ENCODE data around the gene ADGRB3.

ADGRB3 gene

GRCh38 chr6:69135927-69136326 is 500.8 kb downstream of the ADGRB3 start:
- no peak for DNase-seq (ENCODE audit: low read depth in 2 of 2)

GRCh38 chr6:69138148-69138547 is 503.1 kb downstream of the ADGRB3 start:
- H3K4me3 ChIP-seq (replicated peaks in 1 of 2; ENCODE audit: low read depth in 2 of 2, low read length in 2 of 2), result no peak overlapping the region
- no peak for TF ChIP-seq CTCF (IDR thresholded peaks at IDR 0.05; ENCODE audit: low read depth, low read length)
- DNase-seq (ENCODE audit: low read depth in 2 of 2), result no peak

More at GRCh38 chr6:69135927-69136326, 500.8 kb downstream of the ADGRB3 start:
- no peak for TF ChIP-seq CTCF (IDR thresholded peaks at IDR 0.05; ENCODE audit: low read depth, low read length)
- H3K4me3 ChIP-seq (replicated peaks in 1 of 2; ENCODE audit: low read depth in 2 of 2, low read length in 2 of 2), result no peak overlapping the region

GRCh38 chr6:69138893-69139494 is 503.9 kb downstream of the ADGRB3 start:
- peak in 1 of 2 donors; percentile 1 for DNase-seq (ENCODE audit: low read depth in 2 of 2)
- TF ChIP-seq CTCF (IDR thresholded peaks at IDR 0.05; ENCODE audit: low read depth, low read length), result no peak
- H3K4me3 ChIP-seq (replicated peaks in 1 of 2; ENCODE audit: low read depth in 2 of 2, low read length in 2 of 2), result no peak overlapping the region

GRCh38 chr6:69145062-69145461 is 510.0 kb downstream of the ADGRB3 start:
- H3K4me3 ChIP-seq (replicated peaks in 1 of 2; ENCODE audit: low read depth in 2 of 2, low read length in 2 of 2), result no peak overlapping the region
- DNase-seq (ENCODE audit: low read depth in 2 of 2), result no peak
- no peak for TF ChIP-seq CTCF (IDR thresholded peaks at IDR 0.05; ENCODE audit: low read depth, low read length)

- no peak for TF ChIP-seq CTCF (IDR thresholded peaks at IDR 0.05; ENCODE audit: low read depth, low read length)
- H3K4me3 ChIP-seq (replicated peaks in 1 of 2; ENCODE audit: low read depth in 2 of 2, low read length in 2 of 2), result no peak overlapping the region
- DNase-seq (ENCODE audit: low read depth in 2 of 2), result no peak
Measured at GRCh38 chr6:69146385-69146784, 511.3 kb downstream of the ADGRB3 start.

- DNase-seq (ENCODE audit: low read depth in 2 of 2), result peak in 1 of 2 donors; percentile 14
- no peak for TF ChIP-seq CTCF (IDR thresholded peaks at IDR 0.05; ENCODE audit: low read depth, low read length)
Measured at GRCh38 chr6:69155467-69155866, 520.4 kb downstream of the ADGRB3 start.

GRCh38 chr6:69162811-69163210 is 527.7 kb downstream of the ADGRB3 start:
- H3K4me3 ChIP-seq (replicated peaks in 1 of 2; ENCODE audit: low read depth in 2 of 2, low read length in 2 of 2), result no peak overlapping the region
- peak in 1 of 2 donors; percentile 4 for DNase-seq (ENCODE audit: low read depth in 2 of 2)
- no peak for TF ChIP-seq CTCF (IDR thresholded peaks at IDR 0.05; ENCODE audit: low read depth, low read length)

More at GRCh38 chr6:69155467-69155866, 520.4 kb downstream of the ADGRB3 start:
- H3K4me3 ChIP-seq (replicated peaks in 1 of 2; ENCODE audit: low read depth in 2 of 2, low read length in 2 of 2), result no peak overlapping the region
